ENCODE data around the gene SDF2L1. TPM values are rescaled to one million over a fixed set of nuclear protein-coding genes. Genes with fewer than 3 reads are reported as not detected.
"Not testable (repeated sequence)": the region's sequence is repeated elsewhere in the genome, so short reads cannot be mapped to it uniquely, and the experiment has no call there.

SDF2L1 gene
- total and polyA plus RNA-seq, 9 of the 15 experiments (the other 6 are each of a cell fraction or from before 2014, with no cell fraction given): 15.1 to 989 (median 124) TPM

DNA sequence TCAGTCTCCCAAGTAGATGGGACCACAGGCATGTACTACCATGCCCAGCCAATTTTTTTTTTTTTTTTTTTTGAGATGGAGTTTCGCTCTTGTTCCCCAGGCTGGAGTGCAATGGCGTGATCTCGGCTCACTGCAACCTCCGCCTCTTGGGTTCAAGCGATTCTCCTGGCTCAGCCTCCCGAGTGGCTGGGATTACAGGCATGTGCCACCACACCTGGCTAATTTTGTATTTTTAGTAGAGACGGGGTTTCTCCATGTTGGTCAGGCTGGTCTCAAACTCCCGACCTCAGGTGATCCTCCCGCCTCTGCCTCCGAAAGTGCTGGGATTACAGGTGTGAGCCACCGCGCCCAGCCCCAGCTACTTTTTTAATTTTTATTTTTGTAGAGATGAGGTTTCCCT, 36.7 kb downstream of the SDF2L1 start:
- H3K4me3 ChIP-seq; intact Hi-C loops (cut with micrococcal nuclease); H3K4me2 ChIP-seq (ENCODE audit: insufficient read depth, low read length); DNase-seq (ENCODE audit: extremely low read depth in 1 of 4, low spot score in 3 of 4); H3K79me2 ChIP-seq (ENCODE audit: control insufficient read depth, insufficient read depth, low read length); in situ Hi-C loops (cut with MboI); H3K9me3 ChIP-seq (replicated peaks; ENCODE audit: control insufficient read depth, insufficient read depth, low read depth, low read length); FAIRE-seq; H3K27ac ChIP-seq (ENCODE audit: extremely low read depth, low read depth, low read length); H3K27me3 ChIP-seq (ENCODE audit: control insufficient read depth in 2 of 2, insufficient read depth in 2 of 2, low read length in 2 of 2); BruUV-seq (replicated peaks); CTCF ChIA-PET (ENCODE audit: low intra/inter-chr PET ratio); H2AFZ ChIP-seq (ENCODE audit: low read depth, low read length); H3K9ac ChIP-seq (ENCODE audit: insufficient read depth in 1 of 2, low read depth in 2 of 2, low read length in 2 of 2); ATAC-seq: not testable (repeated sequence)
- 97% methylated on average over 11 of the region's 12 CpGs for WGBS (ENCODE audit: insufficient coverage, low coverage, missing lambda C conversion rate)
- Histone ChIP-seq H3K36me3 (ENCODE audit: control insufficient read depth, insufficient read depth, low read length) (peaks cover 68% of the 10 kb centered on the region), H3K4me1 (replicated peaks in 1 of 2; ENCODE audit: control insufficient read depth in 2 of 2, insufficient read depth in 2 of 2, low read length in 2 of 2) (peaks cover 0 to 30% of the 10 kb centered on the region in 2 experiments; a peak in 2 of 5 replicates), H4K20me1 (replicated peaks; ENCODE audit: control insufficient read depth, insufficient read depth, low read length) (peaks cover 18% of the 10 kb centered on the region), H3K9me1 (ENCODE audit: control insufficient read depth, insufficient read depth, low read length) (peaks cover 11% of the 10 kb centered on the region)
- 0 out of 2 replicates have a peak, but pooled peaks have one; percentile 36 for TF ChIP-seq ZBTB1 (CRISPR knock-in tag; IDR thresholded peaks at IDR 0.05; ENCODE audit: borderline replicate concordance, low read depth)
- TF ChIP-seq, protein P1, sequence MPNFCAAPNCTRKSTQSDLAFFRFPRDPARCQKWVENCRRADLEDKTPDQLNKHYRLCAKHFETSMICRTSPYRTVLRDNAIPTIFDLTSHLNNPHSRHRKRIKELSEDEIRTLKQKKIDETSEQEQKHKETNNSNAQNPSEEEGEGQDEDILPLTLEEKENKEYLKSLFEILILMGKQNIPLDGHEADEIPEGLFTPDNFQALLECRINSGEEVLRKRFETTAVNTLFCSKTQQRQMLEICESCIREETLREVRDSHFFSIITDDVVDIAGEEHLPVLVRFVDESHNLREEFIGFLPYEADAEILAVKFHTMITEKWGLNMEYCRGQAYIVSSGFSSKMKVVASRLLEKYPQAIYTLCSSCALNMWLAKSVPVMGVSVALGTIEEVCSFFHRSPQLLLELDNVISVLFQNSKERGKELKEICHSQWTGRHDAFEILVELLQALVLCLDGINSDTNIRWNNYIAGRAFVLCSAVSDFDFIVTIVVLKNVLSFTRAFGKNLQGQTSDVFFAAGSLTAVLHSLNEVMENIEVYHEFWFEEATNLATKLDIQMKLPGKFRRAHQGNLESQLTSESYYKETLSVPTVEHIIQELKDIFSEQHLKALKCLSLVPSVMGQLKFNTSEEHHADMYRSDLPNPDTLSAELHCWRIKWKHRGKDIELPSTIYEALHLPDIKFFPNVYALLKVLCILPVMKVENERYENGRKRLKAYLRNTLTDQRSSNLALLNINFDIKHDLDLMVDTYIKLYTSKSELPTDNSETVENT (CRISPR knock-in tag; IDR thresholded peaks at IDR 0.05): peak; percentile 57; the same call in 1 of the 2 replicates
- TF ChIP-seq SLC30A9 (CRISPR knock-in tag; IDR thresholded peaks at IDR 0.05): 0 out of 2 replicates have a peak, but pooled peaks have one; percentile 54
- POLR2A ChIA-PET: interaction anchor here (0.9 to 6.7 kb wide), 6 partner anchors 9 to 260 kb away, joined by 3 to 52 read pairs (median 22); partner anchors contain the start of gene PPIL2
